ENCODE data around the gene PRICKLE3.
A peak's percentile ranks its signal among the peaks of the same experiment; 100 is the strongest.

The PRICKLE3 gene

DNA sequence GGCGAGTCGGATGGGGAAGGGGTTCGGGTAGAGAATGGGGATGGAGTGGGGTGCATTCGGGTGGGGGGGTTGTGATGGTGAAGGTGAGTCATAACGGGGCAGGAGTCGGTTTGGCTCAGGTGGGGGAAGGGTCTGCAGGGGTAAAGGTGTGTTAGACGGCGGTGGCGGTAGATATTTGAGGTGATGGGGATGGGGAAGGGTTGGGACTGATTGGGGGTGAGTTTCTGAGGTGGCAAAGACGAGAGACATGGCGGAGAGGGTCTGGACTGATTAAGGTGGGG lies 13.1 kb upstream of the PRICKLE3 start:
- TF ChIP-seq, protein P1, sequence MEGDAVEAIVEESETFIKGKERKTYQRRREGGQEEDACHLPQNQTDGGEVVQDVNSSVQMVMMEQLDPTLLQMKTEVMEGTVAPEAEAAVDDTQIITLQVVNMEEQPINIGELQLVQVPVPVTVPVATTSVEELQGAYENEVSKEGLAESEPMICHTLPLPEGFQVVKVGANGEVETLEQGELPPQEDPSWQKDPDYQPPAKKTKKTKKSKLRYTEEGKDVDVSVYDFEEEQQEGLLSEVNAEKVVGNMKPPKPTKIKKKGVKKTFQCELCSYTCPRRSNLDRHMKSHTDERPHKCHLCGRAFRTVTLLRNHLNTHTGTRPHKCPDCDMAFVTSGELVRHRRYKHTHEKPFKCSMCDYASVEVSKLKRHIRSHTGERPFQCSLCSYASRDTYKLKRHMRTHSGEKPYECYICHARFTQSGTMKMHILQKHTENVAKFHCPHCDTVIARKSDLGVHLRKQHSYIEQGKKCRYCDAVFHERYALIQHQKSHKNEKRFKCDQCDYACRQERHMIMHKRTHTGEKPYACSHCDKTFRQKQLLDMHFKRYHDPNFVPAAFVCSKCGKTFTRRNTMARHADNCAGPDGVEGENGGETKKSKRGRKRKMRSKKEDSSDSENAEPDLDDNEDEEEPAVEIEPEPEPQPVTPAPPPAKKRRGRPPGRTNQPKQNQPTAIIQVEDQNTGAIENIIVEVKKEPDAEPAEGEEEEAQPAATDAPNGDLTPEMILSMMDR (IDR thresholded peaks at IDR 0.05; ENCODE audit: low read depth, low read length) = no peak
- no peak overlapping the region for H3K4me3 ChIP-seq (ENCODE audit: low read depth, low read length)

DNA sequence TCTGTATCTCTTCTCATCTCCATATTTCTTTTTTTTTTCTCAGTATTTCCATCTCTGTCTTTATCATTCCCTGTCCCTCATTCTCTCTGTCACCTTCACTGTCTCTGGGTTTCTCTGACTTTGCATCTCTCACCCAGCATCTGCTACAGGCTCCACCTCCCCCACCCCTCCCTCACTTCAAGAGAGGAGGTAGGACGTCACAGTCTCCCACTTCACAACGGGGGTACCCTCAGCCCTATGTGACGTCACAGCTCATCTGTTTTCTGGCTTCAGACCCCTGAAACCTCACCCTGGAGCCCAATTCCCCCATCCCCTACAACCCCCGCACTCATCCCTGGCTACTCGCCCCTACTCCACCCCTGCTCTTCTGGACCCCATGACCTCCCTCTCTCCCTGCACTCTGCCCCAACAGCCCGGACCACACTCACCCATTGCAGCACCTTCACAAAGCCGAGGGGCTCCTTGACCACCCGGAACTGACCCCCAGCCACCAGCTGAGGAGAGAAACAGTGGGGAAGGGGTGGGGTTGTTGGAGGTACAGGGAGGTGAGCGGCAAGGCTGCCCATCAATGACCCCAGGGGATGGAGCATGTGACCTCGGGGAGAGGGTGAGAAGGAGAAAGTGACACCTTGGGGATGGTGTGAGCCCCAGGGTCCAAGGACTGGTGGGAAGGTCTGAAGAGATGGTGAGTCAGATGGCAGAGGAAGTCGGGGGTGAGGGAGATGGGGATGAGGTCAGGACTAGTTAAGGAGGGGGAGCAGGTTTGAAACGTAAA lies 12.6 kb upstream of the PRICKLE3 start:
- H3K4me3 ChIP-seq (ENCODE audit: low read depth, low read length) = no peak overlapping the region
- TF ChIP-seq, protein P1 (IDR thresholded peaks at IDR 0.05; ENCODE audit: low read depth, low read length) = no peak

DNA sequence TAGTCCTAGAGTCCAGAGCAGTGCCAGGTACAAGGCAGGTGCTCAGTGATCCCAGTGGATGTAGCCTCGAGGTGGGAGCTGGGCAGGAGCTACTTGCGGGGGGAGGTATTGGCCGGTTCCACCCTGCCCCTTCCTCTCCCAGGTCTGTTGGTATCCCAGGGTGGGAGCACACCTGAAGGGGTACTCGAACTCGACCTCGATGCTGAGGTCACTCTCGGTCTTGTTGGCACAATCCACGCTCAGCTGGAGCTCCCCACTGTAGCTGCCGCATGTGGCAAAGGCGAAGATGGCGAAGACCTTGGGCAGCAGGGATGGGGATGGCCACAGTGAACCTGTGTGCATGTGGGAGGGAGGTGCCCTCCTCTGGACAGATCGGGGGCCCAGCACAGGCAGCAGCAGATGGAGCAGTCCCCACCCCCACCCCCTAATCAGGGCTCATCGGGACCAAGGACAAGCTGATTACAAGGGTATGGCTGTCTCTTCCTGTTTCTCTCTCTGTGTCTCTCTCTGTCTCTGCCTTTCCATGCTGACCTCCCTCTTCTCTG lies 11.4 kb upstream of the PRICKLE3 start:
- TF ChIP-seq, protein P1 (IDR thresholded peaks at IDR 0.05; ENCODE audit: low read depth, low read length) = no peak
- H3K4me3 ChIP-seq (ENCODE audit: low read depth, low read length) = no peak overlapping the region

DNA sequence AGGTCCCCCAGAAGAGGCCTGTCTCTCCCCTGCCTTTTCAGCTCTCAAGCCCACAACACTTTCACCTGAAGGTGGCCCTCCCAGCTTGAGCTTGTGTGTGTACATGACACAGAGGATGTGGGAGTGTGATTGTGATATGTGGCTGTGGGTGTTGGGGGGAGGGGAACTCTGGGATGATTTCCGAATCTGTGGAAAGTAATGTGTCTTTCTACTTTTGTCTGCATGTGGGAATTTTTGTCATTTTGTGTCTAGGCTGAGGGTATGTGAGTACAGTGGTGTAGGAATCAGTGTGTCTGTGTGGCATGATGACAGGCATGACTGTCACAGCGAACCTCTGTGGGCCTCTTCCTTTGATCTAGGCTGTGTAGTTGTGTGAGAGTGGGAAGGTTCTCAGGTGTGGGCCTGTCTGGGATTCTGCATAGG lies 7.4 kb upstream of the PRICKLE3 start:
- H3K4me3 ChIP-seq (ENCODE audit: low read depth, low read length) = no peak overlapping the region
- TF ChIP-seq, protein P1 (IDR thresholded peaks at IDR 0.05; ENCODE audit: low read depth, low read length) = no peak

DNA sequence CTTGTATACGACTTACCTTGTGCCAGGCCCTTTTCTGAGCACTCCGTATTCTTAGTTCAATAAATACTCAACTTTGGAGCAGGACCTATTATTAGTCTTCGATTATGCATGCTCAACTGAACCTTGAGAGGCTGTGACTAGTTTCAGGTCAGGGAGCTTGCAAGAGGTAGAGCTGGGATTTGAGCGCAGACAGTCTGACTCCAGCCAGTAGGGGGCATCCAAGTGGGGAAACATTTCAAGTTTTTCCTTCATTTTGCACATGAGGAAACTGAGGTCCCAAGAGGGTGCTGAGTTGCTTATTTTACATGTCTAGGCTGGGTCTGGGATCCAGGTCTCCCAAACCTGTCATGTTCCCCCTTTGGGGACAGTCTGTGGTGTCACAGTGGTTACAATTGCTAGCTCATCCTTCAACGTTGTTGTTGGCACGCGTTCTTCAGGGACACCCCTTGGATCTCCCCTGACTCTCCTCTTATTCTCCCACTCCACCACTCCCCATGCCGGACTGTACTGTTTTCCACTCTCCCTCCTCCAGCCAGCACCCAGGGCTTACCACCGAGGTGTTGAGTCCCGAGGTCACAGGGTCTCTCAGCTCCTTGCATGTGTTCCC lies 6.7 kb upstream of the PRICKLE3 start:
- H3K4me3 ChIP-seq (ENCODE audit: low read depth, low read length) = no peak overlapping the region
- TF ChIP-seq, protein P1 (IDR thresholded peaks at IDR 0.05; ENCODE audit: low read depth, low read length) = peak; percentile 62

DNA sequence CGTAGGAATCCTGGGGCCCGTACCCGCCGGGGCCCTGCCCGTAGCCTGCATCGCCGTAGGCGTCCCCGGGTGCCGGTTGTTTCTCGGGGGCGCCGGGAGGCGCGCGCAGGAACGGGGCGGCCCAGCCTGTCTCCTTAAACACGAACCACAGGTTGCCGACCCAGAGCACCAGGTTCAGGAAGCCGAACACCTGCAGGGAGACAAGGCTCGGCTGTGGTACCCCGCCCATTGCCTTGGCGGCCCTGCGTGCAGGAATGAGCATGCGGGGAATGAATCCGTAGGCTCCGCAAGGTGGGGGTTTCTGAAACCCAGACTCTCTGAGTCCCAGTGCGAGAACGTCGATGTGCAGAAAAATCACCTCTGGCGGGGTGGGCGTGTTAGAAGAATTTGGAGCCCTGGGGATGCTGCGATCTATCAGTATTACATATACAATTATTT lies 5.4 kb upstream of the PRICKLE3 start:
- H3K4me3 ChIP-seq (ENCODE audit: low read depth, low read length) = peak overlapping the region; percentile 69
- TF ChIP-seq, protein P1 (IDR thresholded peaks at IDR 0.05; ENCODE audit: low read depth, low read length) = no peak
